Astrocyte (in vitro differentiated cells and primary cell): ENCODE measurements around the gene LRRFIP1. TPM values are rescaled to one million over a fixed set of nuclear protein-coding genes. Genes with fewer than 3 reads are reported as not detected.

Experiments used
- DNase-seq: peaks from one replicate; pipeline ENCODE4 v3.0.0-alpha.2; 2010; ENCODE audit warnings: low read depth
- FAIRE-seq: peaks from 2 replicates; lab custom pipeline; 2011; peaks lifted over from hg19 to GRCh38; lab: Jason Lieb, UNC
- H2AFZ ChIP-seq: 2 replicates; pipeline ENCODE4 v1.6.0; 2012; ENCODE audit warnings: low read depth, low read length, inconsistent platforms
- H3K27ac ChIP-seq: 2 replicates; pipeline ENCODE4 v1.5.1; 2011; ENCODE audit warnings: low read depth, low read length, inconsistent platforms
- H3K27me3 ChIP-seq: 2 replicates; pipeline ENCODE4 v1.6.0; 2011; ENCODE audit warnings: low read length, inconsistent platforms; ENCODE audit not compliant: insufficient read depth
- H3K36me3 ChIP-seq: 2 replicates; pipeline ENCODE4 v1.5.1; 2011; ENCODE audit warnings: low read length, inconsistent platforms; ENCODE audit not compliant: insufficient read depth
- H3K4me1 ChIP-seq: 2 replicates; pipeline ENCODE4 v1.5.1; 2011; ENCODE audit warnings: low read length, inconsistent platforms; ENCODE audit not compliant: insufficient read depth
- H3K4me2 ChIP-seq: 2 replicates; pipeline ENCODE4 v1.6.0; 2012; ENCODE audit warnings: low read length, inconsistent platforms
- H3K4me3 ChIP-seq: 2 replicates; pipeline ENCODE4 v1.5.1; 2011; ENCODE audit warnings: low read depth, mild to moderate bottlenecking, low read length, inconsistent platforms; ENCODE audit not compliant: insufficient read depth
- H3K79me2 ChIP-seq: 2 replicates; pipeline ENCODE4 v1.6.0; 2012; ENCODE audit warnings: mild to moderate bottlenecking, low read length, inconsistent platforms; ENCODE audit not compliant: insufficient read depth
- H3K9ac ChIP-seq: 2 replicates; pipeline ENCODE4 v1.6.0; 2012; ENCODE audit warnings: mild to moderate bottlenecking, low read length, inconsistent platforms
- H3K9me3 ChIP-seq: 2 replicates; pipeline ENCODE4 v1.5.1; 2012; ENCODE audit warnings: low read depth, mild to moderate bottlenecking, low read length, inconsistent platforms; ENCODE audit not compliant: insufficient read depth
- H4K20me1 ChIP-seq: 2 replicates; pipeline ENCODE4 v1.6.0; 2012; ENCODE audit warnings: low read length, inconsistent platforms; ENCODE audit not compliant: insufficient read depth
- H3K27ac Mint-ChIP-seq: one replicate; pipeline ENCODE4 v1.8.0; 2021; ENCODE audit warnings: mild to moderate bottlenecking, mixed read lengths; ENCODE audit not compliant: unreplicated experiment
- H3K27me3 Mint-ChIP-seq: one replicate; pipeline ENCODE4 v1.8.0; 2021; ENCODE audit warnings: low read depth, mixed read lengths; ENCODE audit not compliant: unreplicated experiment
- H3K36me3 Mint-ChIP-seq: one replicate; pipeline ENCODE4 v1.8.0; 2021; ENCODE audit warnings: low read depth, mixed read lengths; ENCODE audit not compliant: unreplicated experiment
- H3K4me1 Mint-ChIP-seq: one replicate; pipeline ENCODE4 v1.8.0; 2021; ENCODE audit warnings: low read depth, mixed read lengths; ENCODE audit not compliant: unreplicated experiment
- H3K4me3 Mint-ChIP-seq: one replicate; pipeline ENCODE4 v1.8.0; 2021; ENCODE audit warnings: mild to moderate bottlenecking, moderate library complexity, mixed read lengths; ENCODE audit not compliant: unreplicated experiment
- H3K9me3 Mint-ChIP-seq: one replicate; pipeline ENCODE4 v1.8.0; 2021; ENCODE audit warnings: mild to moderate bottlenecking, mixed read lengths; ENCODE audit not compliant: unreplicated experiment
- EZH2 ChIP-seq: IDR thresholded peaks from 2 replicates; pipeline ENCODE4 v1.6.1; 2012; ENCODE audit warnings: mild to moderate bottlenecking, low read length, inconsistent platforms; ENCODE audit not compliant: insufficient read depth
- total RNA-seq: library from RNA; stranded (reverse); gene quantifications from 2 replicates; pipeline ENCODE4 v1.2.1, GENCODE V29; 2021
- TF ChIP-seq, protein P1 (sequence below): IDR thresholded peaks from 2 replicates; pipeline ENCODE4 v1.5.1; 2011; ENCODE audit warnings: low read depth, mild to moderate bottlenecking, inconsistent platforms, low read length, moderate library complexity; ENCODE audit not compliant: insufficient read depth

LRRFIP1 gene
- total RNA-seq, 1 donor from 2014 or later, result 83.3 TPM

DNA sequence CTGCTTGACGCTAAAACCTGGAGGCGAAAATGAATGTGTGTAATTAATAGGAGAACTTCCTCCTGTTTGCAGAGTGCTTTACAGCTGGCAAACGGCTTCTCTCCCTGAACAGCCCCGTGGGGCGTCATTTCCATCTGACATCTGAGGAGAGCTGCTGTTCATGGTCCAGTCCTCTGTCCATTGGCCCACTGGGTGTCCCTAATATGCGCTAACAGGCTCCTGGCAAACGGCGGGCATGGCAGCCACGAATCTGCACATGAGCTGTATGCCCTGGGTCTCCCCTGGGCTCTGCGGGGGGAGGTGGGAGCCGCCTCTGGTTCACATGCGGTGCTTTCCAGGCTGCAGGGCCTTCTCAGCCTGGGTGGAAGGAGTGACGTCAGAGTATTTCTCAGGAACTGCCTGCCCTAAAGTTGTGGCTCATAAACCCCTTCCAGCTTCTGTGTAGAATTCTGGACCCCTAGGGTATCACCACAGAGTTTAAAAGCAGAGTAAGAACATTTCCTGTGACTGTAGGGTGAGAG, 73.2 kb downstream of the LRRFIP1 start:
- Histone ChIP-seq H3K4me2 (peak overlapping the region; percentile 81), H4K20me1 (peaks cover 80% of the 10 kb centered on the region), H3K9me3 (no peaks in the 10 kb centered on the region), H3K27ac (peak overlapping the region; percentile 95), H3K4me3 (no peak overlapping the region), H3K9ac (peak overlapping the region; percentile 84), H2AFZ (no peak overlapping the region), H3K4me1 (peaks cover 83% of the 10 kb centered on the region), H3K27me3 (no peaks in the 10 kb centered on the region), H3K36me3 (no peaks in the 10 kb centered on the region), H3K79me2 (peaks cover 93% of the 10 kb centered on the region)
- FAIRE-seq (no peak), DNase-seq (peak; percentile 85)
- peaks cover 89% of the 10 kb centered on the region for H3K4me1 Mint-ChIP-seq
- peak overlapping the region; percentile 62 for H3K27ac Mint-ChIP-seq
- no peaks in the 10 kb centered on the region for H3K9me3 Mint-ChIP-seq
- TF ChIP-seq, protein P1, sequence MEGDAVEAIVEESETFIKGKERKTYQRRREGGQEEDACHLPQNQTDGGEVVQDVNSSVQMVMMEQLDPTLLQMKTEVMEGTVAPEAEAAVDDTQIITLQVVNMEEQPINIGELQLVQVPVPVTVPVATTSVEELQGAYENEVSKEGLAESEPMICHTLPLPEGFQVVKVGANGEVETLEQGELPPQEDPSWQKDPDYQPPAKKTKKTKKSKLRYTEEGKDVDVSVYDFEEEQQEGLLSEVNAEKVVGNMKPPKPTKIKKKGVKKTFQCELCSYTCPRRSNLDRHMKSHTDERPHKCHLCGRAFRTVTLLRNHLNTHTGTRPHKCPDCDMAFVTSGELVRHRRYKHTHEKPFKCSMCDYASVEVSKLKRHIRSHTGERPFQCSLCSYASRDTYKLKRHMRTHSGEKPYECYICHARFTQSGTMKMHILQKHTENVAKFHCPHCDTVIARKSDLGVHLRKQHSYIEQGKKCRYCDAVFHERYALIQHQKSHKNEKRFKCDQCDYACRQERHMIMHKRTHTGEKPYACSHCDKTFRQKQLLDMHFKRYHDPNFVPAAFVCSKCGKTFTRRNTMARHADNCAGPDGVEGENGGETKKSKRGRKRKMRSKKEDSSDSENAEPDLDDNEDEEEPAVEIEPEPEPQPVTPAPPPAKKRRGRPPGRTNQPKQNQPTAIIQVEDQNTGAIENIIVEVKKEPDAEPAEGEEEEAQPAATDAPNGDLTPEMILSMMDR, result no peak
- TF ChIP-seq EZH2, result no peak
- no peaks in the 10 kb centered on the region for H3K27me3 Mint-ChIP-seq
- no peaks in the 10 kb centered on the region for H3K36me3 Mint-ChIP-seq
- no peak overlapping the region for H3K4me3 Mint-ChIP-seq

DNA sequence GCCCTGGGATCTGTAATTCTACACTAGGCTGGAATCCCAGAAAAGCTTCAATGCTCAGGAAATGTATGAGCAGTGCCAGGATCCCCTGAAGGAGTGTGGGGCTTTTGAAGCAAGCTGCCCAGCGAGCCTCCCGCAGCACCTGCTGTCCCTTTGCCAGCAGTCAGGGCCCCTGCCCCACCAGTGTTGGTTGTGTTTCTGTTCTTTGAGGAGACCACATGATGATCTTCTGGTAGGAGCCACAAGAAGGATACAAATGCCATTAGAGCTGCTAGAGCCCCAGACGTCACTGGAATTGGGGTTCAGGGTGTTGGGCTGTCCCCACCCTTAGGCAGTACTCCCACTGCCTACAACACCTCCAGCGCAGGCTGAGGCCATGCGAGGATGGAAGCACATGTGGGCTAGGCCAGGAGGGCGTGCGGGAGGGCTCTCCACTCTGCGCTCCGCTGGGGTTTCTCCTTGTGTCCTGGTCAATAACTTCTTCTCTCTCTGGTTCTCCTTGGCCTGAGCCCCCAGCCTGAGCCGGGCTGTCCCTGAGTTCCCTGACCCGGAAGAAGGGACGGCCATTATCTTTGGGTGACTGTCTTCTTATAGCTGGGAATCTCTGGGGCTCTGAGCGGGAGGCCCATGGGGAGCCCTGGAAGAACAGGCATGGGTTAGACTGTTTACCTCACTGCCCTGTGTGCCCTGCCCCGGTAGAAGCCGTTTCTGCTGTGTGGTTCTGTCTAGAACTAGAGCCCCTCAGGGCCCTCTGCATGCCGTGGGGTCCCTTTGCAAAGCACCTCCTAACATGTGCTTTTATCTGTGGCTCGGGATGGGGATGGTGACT, 73.9 kb downstream of the LRRFIP1 start:
- Histone ChIP-seq H3K27me3 (no peaks in the 10 kb centered on the region), H4K20me1 (peaks cover 85% of the 10 kb centered on the region), H2AFZ (no peak overlapping the region), H3K9me3 (no peaks in the 10 kb centered on the region), H3K4me2 (peak overlapping the region; percentile 81), H3K36me3 (no peaks in the 10 kb centered on the region), H3K27ac (peak overlapping the region; percentile 95), H3K9ac (peak overlapping the region; percentile 84), H3K79me2 (peaks cover 93% of the 10 kb centered on the region), H3K4me3 (peak overlapping the region; percentile 7), H3K4me1 (peaks cover 76% of the 10 kb centered on the region)
- Mint-ChIP-seq H3K27me3 (no peaks in the 10 kb centered on the region), H3K27ac (peak overlapping the region; percentile 100), H3K9me3 (no peaks in the 10 kb centered on the region), H3K4me1 (peaks cover 83% of the 10 kb centered on the region), H3K36me3 (no peaks in the 10 kb centered on the region), H3K4me3 (no peak overlapping the region)
- TF ChIP-seq, protein P1, result no peak
- no peak for TF ChIP-seq EZH2
- DNase-seq (no peak), FAIRE-seq (no peak)
